SH-SY5Y (cell line): Measurements from ENCODE around the gene ADAM15.

Source experiments
- GATA2 ChIP-seq: IDR thresholded peaks from 2 replicates; pipeline ENCODE4 v1.6.1; 2011; ENCODE audit warnings: mild to moderate bottlenecking, low read depth, low read length
- GATA3 ChIP-seq: IDR thresholded peaks from 2 replicates; pipeline ENCODE4 v1.6.1; 2011; ENCODE audit warnings: low read depth, mild to moderate bottlenecking, low read length, moderate library complexity

GRCh38 chr1:155048449-155049334 is 2.4 kb upstream of the ADAM15 start:
- TF ChIP-seq GATA2 (no peak), GATA3 (no peak)
